Panc1 (cell line): ENCODE results near the gene SLC25A45. TPM values are rescaled to one million over a fixed set of nuclear protein-coding genes. Genes with fewer than 3 reads are reported as not detected.

Experiments used
- ATAC-seq: fragments of 200-7000 bp; cut with Tn5 transposase; 2 replicates; pipeline ENCODE4 v1.9.1; 2020; ENCODE audit warnings: mild to moderate bottlenecking, moderate library complexity
- BruUV-seq: library from RNA; stranded (reverse); fragments of 400-500 nt; replicated peaks from 2 replicates; lab custom pipeline; 2021; lab: Mats Ljungman, UMichigan
- CTCF ChIA-PET: fragments of 300-600 bp; sonication (Branson Sonifier 250); formaldehyde crosslinking; loops from one replicate; lab custom pipeline; 2022; ENCODE audit warnings: antibody characterized with exemption; lab: Charles Lee
- POLR2A ChIA-PET: fragments of 300-600 bp; sonication (Branson Sonifier 250); formaldehyde crosslinking; loops from one replicate; lab custom pipeline; 2022; ENCODE audit warnings: antibody characterized with exemption; lab: Charles Lee
- DNase-seq: peaks from one replicate; pipeline ENCODE4 v3.0.0-alpha.2; 2010; ENCODE audit warnings: low read depth, low spot score
- H3K27ac ChIP-seq: 2 replicates; pipeline ENCODE4 v1.5.1; 2011; ENCODE audit warnings: mild to moderate bottlenecking, low read length, inconsistent platforms
- H3K27me3 ChIP-seq: fragments of 200-500 bp; sonication (Bioruptor generic); 2 replicates; pipeline ENCODE4 v1.6.0; 2014; ENCODE audit warnings: low read length, inconsistent platforms; ENCODE audit not compliant: control insufficient read depth, insufficient read depth
- H3K36me3 ChIP-seq: fragments of 200-500 bp; sonication (Bioruptor generic); 2 replicates; pipeline ENCODE4 v1.5.1; 2014; ENCODE audit warnings: inconsistent platforms, mild to moderate bottlenecking, low read length, moderate library complexity; ENCODE audit not compliant: control insufficient read depth, insufficient read depth
- H3K4me1 ChIP-seq: 2 replicates; pipeline ENCODE4 v1.5.1; 2011; ENCODE audit warnings: inconsistent platforms, mild to moderate bottlenecking, low read length, moderate library complexity; ENCODE audit not compliant: control insufficient read depth, insufficient read depth
- H3K4me3 ChIP-seq, 2 experiments: 2 replicates each; pipeline ENCODE4 v1.5.1; 2011 to 2012; ENCODE audit warnings: low read depth in 2 of 2, low read length in 2 of 2, mild to moderate bottlenecking in 2 of 2, inconsistent platforms in 1 of 2, moderate library complexity in 1 of 2
- H3K9me3 ChIP-seq: fragments of 200-500 bp; sonication (Bioruptor generic); 2 replicates; pipeline ENCODE4 v1.5.1; 2014; ENCODE audit warnings: low read depth, mild to moderate bottlenecking, inconsistent platforms, low read length, moderate library complexity; ENCODE audit not compliant: control insufficient read depth, insufficient read depth
- POLR2AphosphoS5 ChIP-seq: IDR thresholded peaks from 2 replicates; pipeline ENCODE4 v1.6.1; 2012; ENCODE audit warnings: mild to moderate bottlenecking, low read depth, low read length, moderate library complexity
- SIN3A ChIP-seq: IDR thresholded peaks from 2 replicates; pipeline ENCODE4 v1.6.1; 2012; ENCODE audit warnings: low read depth, mild to moderate bottlenecking, low read length, moderate library complexity, borderline replicate concordance; ENCODE audit not compliant: insufficient read depth
- TCF7L2 ChIP-seq: IDR thresholded peaks from 2 replicates; pipeline ENCODE4 v1.6.1; 2011; ENCODE audit warnings: mild to moderate bottlenecking, low read depth, low read length, inconsistent platforms
- in situ Hi-C: cut with HindIII; loops from 2 replicates; pipeline ENCODE4 v1.10.0; 2016; ENCODE audit warnings: low sequenced_read_pairs, low pct_unique_long_range_greater_than_20kb
- intact Hi-C: fragments of 100-400 bp; cut with micrococcal nuclease; formaldehyde crosslinking; loops from one replicate; pipeline ENCODE4 v1.10.0; 2022; ENCODE audit not compliant: unreplicated experiment
- total RNA-seq: library from RNA; stranded (reverse); gene quantifications from one replicate; pipeline ENCODE4 v1.2.1, GENCODE V29; 2021; ENCODE audit not compliant: unreplicated experiment
- TF ChIP-seq, protein P1 (sequence below), 2 experiments: IDR thresholded peaks; 2 replicates each; pipeline ENCODE4 v1.6.1; 2011 to 2012; ENCODE audit warnings: low read depth in 2 of 2, control low read depth in 1 of 2, low read length in 1 of 2, mild to moderate bottlenecking in 1 of 2, moderate library complexity in 1 of 2; ENCODE audit not compliant: insufficient read depth in 1 of 2
- TF ChIP-seq, protein P2 (sequence below): fragments of 450-650 bp; IDR thresholded peaks from 2 replicates; pipeline ENCODE4 v1.5.1; 2017; ENCODE audit warnings: mild to moderate bottlenecking

SLC25A45 gene
- total RNA-seq, 1 experiment from 2014 or later: 9.8 TPM

DNA sequence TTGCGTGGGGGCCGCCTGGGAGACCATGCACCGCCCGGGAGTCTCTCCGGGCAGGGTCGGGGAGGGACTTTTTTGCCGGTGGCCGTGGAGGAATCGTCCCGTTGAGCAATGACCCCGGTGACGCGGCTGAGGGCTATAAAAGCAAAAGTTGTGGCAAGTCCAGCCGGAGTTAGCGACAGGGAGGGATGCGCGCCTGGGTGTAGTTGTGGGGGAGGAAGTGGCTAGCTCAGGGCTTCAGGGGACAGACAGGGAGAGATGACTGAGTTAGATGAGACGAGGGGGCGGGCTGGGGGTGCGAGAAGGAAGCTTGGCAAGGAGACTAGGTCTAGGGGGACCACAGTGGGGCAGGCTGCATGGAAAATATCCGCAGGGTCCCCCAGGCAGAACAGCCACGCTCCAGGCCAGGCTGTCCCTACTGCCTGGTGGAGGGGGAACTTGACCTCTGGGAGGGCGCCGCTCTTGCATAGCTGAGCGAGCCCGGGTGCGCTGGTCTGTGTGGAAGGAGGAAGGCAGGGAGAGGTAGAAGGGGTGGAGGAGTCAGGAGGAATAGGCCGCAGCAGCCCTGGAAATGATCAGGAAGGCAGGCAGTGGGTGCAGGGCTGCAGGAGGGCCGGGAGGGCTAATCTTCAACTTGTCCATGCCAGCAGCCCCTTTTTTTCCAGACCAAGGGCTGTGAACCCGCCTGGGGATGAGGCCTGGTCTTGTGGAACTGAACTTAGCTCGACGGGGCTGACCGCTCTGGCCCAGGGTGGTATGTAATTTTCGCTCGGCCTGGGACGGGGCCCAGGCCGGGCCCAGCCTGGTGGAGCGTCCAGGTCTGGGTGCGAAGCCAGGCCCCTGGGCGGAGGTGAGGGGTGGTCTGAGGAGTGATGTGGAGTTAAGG is 40.4 kb upstream of the SLC25A45 start, which contains the start of gene NEAT1:
Gene NEAT1, plus strand, starts transcription at position 166 of the 883 bp plus-strand sequence.
- H3K27me3 ChIP-seq: no peaks in the 10 kb centered on the region
- H3K4me1 ChIP-seq: peaks cover 51% of the 10 kb centered on the region
- no peak for DNase-seq
- peak; percentile 48 for ATAC-seq
- BruUV-seq: TSS peak; percentile 79
- H3K9me3 ChIP-seq: no peaks in the 10 kb centered on the region
- in situ Hi-C loops (loop anchor here (5.0 kb wide), 1 partner anchor 74 kb away; the partner anchor contains the start of gene MALAT1), intact Hi-C loops (no loop called here)
- H3K27ac ChIP-seq: peak within 1 kb of the TSS; percentile 100
- H3K36me3 ChIP-seq: peaks cover 25% of the 10 kb centered on the region
- peak within 1 kb of the TSS; percentile 91 to 99 for H3K4me3 ChIP-seq
- CTCF ChIA-PET: interaction anchor here (0.6 to 0.7 kb wide), 4 partner anchors 46 to 205 kb away, joined by 3 to 8 read pairs (median 5); no protein-coding TSS in a partner anchor
- TF ChIP-seq SIN3A (peak; percentile 100), POLR2AphosphoS5 (peak; percentile 99), TCF7L2 (no peak)
- TF ChIP-seq, protein P1, sequence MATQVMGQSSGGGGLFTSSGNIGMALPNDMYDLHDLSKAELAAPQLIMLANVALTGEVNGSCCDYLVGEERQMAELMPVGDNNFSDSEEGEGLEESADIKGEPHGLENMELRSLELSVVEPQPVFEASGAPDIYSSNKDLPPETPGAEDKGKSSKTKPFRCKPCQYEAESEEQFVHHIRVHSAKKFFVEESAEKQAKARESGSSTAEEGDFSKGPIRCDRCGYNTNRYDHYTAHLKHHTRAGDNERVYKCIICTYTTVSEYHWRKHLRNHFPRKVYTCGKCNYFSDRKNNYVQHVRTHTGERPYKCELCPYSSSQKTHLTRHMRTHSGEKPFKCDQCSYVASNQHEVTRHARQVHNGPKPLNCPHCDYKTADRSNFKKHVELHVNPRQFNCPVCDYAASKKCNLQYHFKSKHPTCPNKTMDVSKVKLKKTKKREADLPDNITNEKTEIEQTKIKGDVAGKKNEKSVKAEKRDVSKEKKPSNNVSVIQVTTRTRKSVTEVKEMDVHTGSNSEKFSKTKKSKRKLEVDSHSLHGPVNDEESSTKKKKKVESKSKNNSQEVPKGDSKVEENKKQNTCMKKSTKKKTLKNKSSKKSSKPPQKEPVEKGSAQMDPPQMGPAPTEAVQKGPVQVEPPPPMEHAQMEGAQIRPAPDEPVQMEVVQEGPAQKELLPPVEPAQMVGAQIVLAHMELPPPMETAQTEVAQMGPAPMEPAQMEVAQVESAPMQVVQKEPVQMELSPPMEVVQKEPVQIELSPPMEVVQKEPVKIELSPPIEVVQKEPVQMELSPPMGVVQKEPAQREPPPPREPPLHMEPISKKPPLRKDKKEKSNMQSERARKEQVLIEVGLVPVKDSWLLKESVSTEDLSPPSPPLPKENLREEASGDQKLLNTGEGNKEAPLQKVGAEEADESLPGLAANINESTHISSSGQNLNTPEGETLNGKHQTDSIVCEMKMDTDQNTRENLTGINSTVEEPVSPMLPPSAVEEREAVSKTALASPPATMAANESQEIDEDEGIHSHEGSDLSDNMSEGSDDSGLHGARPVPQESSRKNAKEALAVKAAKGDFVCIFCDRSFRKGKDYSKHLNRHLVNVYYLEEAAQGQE (IDR thresholded peaks at IDR 0.05; ENCODE audit: insufficient read depth in 1 of 2, low read depth in 2 of 2, low read length in 1 of 2): peak in 1 of 2 experiments; percentile 78; a peak in 2 of 4 replicates
- POLR2A ChIA-PET: interaction anchor here (0.6 to 7.3 kb wide), 22 partner anchors 13 to 222 kb away, joined by 3 to 108 read pairs (median 6); partner anchors contain the start of genes MALAT1 and ZNRD2

DNA sequence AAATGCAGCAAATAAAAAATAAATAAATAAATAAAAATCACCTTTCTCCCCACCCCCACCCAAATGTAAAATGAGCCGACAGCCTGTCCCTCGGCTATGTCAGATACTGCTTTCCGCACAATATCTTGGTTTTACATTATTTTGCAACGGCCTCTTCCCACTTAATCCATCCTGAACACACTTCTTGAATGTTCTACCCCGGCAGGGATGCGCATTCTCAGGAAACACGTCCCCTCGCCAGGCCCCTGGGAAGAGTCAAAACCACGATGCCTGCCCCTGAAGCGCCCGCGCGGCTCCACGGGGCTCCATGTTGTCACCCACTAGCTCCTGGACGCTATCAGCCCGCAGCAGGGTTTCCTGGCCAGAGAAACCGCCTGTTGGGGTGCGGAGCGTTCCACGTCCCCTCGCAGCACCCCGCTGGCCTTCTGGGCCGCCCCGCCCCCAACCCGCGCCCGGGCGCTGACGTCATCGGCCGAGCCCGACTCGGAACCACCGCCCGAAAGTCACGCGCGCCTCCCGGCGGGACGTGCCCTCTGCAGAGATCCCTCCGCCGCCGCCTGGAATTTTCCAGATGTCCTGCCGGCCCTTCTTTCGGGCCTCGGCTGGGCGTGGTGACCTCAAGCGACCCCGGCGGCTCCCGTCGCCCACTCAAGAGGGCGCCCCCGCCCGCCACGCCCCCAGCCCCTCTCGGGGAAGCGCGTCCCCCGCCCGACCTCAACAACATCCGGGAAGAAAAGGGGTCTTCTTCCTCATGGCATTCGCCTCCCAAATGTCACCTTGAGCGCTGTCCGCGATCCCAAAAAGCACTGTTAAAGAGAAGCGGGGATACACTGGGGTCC is 39.6 kb upstream of the SLC25A45 start:
- no peak; the same call in 1 of the 2 replicates for TF ChIP-seq TCF7L2
- no peak for TF ChIP-seq SIN3A
- TF ChIP-seq POLR2AphosphoS5: 0 out of 2 replicates have a peak, but pooled peaks have one; percentile 5
- TF ChIP-seq, protein P2, sequence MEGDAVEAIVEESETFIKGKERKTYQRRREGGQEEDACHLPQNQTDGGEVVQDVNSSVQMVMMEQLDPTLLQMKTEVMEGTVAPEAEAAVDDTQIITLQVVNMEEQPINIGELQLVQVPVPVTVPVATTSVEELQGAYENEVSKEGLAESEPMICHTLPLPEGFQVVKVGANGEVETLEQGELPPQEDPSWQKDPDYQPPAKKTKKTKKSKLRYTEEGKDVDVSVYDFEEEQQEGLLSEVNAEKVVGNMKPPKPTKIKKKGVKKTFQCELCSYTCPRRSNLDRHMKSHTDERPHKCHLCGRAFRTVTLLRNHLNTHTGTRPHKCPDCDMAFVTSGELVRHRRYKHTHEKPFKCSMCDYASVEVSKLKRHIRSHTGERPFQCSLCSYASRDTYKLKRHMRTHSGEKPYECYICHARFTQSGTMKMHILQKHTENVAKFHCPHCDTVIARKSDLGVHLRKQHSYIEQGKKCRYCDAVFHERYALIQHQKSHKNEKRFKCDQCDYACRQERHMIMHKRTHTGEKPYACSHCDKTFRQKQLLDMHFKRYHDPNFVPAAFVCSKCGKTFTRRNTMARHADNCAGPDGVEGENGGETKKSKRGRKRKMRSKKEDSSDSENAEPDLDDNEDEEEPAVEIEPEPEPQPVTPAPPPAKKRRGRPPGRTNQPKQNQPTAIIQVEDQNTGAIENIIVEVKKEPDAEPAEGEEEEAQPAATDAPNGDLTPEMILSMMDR: no peak; the same call in 1 of the 2 replicates
- TF ChIP-seq, protein P1 (IDR thresholded peaks at IDR 0.05; ENCODE audit: insufficient read depth in 1 of 2, low read depth in 2 of 2, low read length in 1 of 2): peak in 1 of 2 experiments; percentile 39; a peak in 1 of 4 replicates
- H3K4me1 ChIP-seq: peaks cover 51% of the 10 kb centered on the region
- in situ Hi-C loops: loop anchor here (5.0 kb wide), 1 partner anchor 75 kb away; the partner anchor contains the start of gene MALAT1

More for the DNA sequence above, 39.6 kb upstream of the SLC25A45 start:
- DNase-seq: no peak
- no TSS peak for BruUV-seq
- H3K9me3 ChIP-seq: no peaks in the 10 kb centered on the region
- ChIA-PET POLR2A (interaction anchor here (0.6 to 7.3 kb wide), 22 partner anchors 14 to 1238 kb away, joined by 3 to 108 read pairs (median 8); partner anchors contain the start of genes MALAT1 and ZNRD2), CTCF (interaction anchor here (0.6 to 0.7 kb wide), 2 partner anchors 86 to 204 kb away, joined by 3 to 8 read pairs; no protein-coding TSS in a partner anchor)
- no peaks in the 10 kb centered on the region for H3K27me3 ChIP-seq
- H3K27ac ChIP-seq: peak overlapping the region; percentile 100
- H3K4me3 ChIP-seq: peak overlapping the region; percentile 91 to 99
- H3K36me3 ChIP-seq: peaks cover 25% of the 10 kb centered on the region
- peak; percentile 36 for ATAC-seq
- intact Hi-C loops: no loop called here
